GM19467 (cell line): ENCODE results near the gene UBAC2.

Experiments
- ATAC-seq: cut with Tn5 transposase; IDR thresholded peaks from one replicate; pipeline ENCODE4 v1.9.1; 2021; ENCODE audit warnings: mild to moderate bottlenecking, moderate library complexity; ENCODE audit not compliant: unreplicated experiment

UBAC2 gene

DNA sequence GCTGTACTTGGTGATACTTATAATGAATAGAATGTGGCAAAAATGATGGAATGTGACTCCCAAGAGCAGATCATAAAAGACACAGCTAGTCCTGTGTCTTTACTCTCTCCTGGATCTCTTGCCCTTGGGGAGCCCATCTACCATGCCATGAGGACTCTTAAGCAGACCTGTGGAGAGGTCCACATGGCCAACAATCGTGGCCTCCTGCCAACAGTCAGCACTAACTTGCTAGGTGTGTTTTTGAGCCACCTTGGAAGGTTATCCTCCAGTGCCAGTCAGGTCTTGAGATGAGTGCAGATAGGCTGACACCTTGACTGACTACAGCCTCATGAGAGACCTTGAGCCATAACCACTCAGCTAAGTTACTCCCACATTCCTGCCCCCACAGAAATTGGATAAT is 128.8 kb downstream of the UBAC2 start:
- ATAC-seq, result no peak

DNA sequence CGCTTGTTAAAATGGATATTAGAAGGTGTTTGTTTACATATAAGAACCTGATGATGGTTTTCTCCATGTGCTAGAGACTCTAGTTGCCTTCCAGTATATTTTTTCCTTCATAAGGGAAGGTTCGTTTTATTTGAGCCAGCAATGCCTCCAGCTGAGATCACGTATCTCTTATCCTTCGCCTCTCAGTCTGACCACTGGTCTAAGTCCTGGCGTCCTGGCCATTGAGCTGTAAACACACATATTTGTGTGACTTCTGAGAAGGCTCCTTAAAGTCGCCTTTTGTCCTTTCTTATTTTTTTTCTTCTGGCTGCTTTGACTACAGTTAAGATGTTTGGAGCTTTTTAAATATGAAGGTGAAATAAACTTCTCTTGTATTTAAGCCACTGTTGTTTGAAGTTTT is 130.3 kb downstream of the UBAC2 start:
- ATAC-seq, result no peak

DNA sequence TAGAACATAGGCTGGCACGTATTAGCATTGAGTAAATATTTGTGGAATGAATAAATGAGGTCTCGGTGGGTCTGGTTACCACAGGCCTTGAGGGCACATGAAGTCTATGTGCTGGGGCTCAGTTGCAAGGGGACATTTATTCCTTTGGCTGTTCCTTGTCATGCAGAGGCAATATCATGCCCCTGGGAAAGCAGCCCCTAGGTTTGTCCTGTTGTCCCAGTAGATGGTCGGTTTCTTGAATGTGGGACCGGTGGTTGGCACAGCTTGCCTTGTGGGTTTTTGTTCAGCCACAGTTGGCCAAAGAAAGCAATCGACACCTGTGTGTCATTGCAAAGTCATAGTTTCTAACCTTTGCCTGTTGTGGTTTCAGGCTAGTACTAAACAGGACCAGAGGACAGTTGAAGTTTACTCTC is 131.2 kb downstream of the UBAC2 start:
- peak; percentile 74 for ATAC-seq

DNA sequence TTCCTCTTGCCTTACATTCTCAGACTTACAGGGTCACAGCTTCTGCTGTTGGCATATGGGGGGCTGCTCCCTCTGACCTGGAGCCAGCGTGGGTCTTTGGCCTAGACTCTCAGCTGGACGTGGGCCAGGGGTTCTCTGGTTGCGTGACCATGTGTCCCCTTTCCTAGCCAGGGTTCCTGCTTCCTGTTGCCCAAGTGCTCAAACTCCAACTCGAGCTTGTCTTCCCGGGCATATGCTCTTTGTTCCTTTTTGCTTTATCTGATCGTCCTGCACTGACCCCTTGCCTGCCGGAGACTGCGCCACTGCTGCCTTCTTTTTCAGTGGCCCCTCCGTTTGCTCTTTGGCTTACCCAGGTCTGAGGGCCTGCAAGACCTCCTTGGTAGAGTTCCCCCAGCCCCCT is 131.8 kb downstream of the UBAC2 start:
- ATAC-seq, result no peak

DNA sequence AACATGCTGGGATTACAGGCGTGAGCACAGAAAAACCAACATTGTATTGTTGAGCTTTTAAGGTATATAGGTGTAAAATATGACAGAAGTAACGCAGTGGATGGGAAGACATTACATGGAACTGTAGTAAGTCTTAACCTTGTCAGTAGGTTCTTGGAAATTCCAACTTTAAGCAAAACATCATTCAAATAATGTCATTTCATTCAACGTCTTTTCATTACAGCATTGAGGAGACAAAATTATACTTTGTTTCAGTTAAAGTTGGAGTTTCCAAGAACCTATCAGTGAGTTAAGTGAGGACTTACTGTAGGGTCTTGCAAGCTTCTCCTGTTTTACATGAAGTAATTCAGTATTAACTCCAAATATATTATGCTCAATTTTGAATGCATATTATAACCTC is 133.6 kb downstream of the UBAC2 start:
- no peak for ATAC-seq

DNA sequence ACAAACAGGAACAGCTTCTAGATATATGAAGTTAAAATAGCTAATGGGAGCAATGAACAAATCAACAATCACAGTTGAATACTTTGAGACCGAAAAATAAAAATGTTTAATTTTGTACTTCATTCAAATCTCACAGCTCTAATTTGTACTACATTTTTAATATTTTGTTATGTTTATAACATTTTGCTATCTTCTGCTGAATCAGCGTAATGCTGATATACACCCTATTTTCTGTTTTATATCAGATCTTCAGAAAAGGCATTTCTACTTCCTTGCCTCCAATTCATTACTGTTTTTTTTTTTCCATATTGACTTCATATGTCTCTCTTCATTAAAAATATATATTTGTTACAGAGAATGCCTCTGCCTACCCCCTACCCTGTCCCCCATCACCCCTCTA is 134.4 kb downstream of the UBAC2 start:
- no peak for ATAC-seq

DNA sequence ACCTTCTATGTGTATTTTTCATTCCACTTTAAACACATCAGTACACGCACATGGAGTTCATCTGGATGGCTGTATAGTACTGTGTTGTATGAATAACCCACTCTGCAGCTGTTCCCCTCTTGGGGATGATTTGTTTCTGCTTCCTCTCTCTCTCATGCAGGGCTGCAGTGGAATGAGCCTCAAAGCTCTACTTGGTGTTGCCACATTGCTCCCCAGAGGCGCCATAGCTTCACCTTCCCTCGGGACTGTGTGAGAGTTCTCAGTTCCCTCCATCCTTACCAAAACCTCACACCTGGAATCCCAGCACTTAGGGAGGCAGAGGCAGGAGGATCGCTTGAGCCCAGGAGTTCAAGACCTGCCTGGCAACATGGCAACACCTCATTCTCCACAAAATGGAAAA is 134.9 kb downstream of the UBAC2 start:
- ATAC-seq, result peak; percentile 71

DNA sequence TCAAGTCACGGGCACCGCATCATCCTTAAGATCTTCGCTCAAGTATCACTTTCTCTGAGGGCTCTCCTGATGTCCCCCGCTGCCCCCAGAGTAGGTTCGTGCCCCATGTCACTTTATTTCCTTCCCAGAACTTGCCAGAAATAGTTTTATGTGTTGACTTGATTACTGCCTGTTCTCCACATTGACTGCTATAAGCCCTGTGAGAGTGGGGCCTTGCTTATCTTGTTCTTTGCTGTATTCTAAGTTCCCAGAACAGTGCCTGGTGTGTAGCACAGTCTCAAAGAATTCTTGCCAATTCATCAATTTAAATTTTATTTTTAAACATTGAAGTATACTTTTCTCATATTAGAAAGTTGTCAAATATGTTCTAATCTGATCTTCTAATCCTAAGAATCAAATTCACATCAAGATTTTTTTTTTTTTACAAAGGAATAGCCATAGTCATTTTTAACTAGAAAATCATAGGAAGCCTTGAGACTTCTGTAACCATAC is 138.6 kb downstream of the UBAC2 start:
- no peak for ATAC-seq

DNA sequence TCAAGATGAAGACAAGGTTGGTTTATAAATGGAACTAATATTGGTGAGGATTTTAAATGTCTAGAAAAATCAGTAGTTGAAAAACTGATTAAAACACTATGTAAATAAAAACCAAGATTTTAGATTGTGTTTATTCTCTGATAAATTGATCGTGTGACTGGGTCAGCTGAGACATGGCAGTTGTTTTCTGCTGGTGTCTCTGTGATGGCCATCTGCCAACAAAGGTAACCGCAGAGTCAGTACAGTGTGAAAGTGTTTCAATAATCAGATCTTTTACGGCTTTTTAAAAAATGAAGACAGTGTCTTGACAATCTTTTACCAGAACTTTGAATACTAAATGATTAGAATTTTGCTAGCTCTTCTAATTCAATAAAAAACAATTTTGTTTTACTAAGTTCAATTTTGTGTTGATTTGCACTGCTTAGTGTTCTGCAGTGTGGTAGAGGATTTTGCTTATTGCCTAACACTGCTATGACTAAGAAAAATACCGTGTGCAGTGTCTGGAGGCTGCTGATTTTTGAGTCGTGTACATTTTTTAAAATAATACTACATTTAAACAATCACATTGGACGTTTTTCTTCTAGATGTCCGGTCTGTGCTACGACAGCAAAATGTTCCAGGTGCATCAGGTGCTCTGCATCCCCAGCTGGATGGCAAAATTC is 139.2 kb downstream of the UBAC2 start:
- no peak for ATAC-seq

DNA sequence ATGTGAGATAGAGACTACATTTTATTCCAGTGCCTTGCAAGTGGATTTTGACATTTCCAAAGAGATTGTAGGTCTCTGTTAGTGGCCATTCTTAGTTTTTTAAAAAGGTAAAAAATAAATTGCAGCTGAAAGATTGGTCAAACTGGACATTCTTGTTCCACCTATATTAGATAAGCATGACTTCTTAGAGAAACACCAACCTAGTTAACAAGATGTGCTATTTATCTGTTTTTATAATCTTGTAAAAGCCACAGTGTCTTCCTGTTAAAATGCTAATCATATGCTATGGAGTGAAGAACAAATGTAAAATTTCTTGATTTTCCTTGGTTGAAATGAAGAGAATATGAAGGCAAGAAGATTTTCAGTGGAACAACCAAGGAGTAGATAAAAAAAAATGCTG is 140.0 kb downstream of the UBAC2 start:
- ATAC-seq, result no peak

DNA sequence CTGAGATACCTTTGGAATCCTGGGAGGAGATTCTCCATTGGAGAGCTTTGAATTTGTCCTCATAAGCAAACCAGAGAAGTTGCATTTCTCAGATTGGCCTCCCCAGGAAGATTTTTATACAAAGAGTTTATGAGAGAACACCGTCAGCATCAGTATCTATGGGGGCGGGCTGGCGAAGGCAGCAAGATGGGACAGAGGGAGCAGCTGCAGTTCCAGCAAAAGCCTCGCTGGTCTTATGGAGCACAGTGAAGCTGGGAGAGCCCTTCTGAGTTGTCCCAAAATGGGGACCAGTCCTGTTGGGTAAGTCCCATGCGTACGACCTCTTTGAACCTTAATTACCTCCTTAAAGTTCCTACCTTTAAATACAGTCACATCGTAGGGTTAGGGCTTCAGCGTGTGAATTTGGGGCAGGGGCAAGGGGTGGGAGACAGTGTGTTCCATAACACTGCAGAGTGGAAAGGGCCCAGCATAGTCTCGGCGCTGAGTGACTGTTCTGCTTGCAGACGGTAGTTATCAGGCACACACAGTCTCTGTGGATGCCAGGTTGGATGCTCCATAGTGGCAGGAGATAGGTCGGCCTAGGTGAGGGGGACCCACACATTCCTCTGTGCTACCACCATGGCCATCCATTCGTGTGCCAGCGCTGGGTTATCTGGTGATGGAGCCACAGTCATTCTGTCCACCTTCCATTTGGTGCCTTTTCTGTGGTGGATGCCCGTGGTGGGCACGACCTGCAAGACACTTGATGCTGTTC is 141.5 kb downstream of the UBAC2 start:
- ATAC-seq, result no peak

DNA sequence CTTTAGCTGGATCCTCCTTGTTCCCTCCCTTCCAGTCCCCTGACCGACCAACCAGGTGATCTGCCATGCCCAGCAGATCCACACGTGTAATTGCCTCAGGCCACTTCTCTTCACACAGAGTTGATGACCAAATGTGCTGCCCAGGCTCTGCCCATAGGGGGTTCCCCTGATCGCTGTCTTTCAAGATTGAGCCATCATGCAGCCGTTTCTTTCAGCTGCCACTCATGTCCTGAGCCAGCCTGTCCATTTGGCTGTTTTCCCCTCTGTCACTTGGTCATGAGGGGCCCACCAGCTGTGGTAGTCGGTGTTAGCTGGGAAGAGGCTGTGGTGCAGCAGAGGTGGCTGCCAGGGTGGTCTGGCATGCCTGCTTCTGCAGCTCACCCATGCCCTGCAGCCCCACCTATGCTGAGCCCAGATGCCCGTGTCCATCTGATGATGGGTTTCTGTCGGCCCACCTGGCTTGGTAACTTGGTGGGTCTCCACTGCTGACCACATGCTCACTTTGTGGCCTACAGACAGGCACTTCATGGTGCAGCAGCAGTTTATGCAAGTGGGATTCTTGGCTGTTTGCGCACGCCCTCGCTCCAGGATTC is 142.2 kb downstream of the UBAC2 start:
- no peak for ATAC-seq

DNA sequence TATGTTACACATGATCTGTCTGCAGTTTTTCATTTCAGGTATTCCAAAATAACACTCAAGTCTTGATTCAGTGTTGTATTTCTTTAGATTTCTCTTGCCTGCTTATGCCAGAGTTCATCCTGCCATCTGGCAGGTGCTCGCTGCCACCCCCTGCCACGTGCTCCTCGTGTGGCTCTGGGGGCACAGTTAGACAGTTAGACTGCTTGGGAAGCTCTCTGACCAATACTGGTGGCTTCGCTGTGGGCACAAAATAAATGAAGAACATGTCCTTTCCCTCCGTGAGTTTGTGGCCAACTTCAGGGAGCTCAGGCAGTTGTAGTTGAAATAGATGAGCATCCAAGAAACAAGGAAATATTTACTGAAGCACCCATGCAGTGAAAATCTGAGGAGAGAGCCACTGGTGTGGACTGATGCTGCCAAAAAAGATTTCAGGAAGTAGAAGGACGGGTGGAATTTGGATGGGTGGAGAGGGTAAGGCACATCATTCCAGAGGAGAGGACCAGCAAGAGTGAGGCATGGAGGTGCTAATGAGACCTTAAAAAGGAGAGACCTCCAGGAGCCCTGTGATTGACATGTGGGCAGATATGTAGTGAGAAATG is 144.1 kb downstream of the UBAC2 start:
- ATAC-seq, result no peak

DNA sequence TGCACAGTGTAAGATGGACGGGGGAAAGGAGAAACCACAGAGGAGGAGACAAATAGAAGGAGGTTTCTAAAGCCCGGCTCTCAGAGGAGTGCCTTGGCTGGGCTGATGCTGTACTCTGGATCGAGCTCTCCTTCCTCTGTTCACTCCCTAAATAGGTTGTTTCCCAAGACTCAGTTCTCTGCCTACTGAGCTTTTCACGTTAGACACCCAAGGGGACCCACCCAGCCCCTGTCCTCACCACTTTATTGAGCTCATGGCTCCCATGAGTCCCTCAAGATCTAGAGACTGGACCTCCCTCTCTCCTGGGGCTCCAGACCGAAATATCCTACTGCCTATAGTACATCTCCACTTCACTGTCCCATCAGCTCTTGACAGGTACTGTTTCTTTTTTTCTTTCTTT is 144.7 kb downstream of the UBAC2 start:
- no peak for ATAC-seq

DNA sequence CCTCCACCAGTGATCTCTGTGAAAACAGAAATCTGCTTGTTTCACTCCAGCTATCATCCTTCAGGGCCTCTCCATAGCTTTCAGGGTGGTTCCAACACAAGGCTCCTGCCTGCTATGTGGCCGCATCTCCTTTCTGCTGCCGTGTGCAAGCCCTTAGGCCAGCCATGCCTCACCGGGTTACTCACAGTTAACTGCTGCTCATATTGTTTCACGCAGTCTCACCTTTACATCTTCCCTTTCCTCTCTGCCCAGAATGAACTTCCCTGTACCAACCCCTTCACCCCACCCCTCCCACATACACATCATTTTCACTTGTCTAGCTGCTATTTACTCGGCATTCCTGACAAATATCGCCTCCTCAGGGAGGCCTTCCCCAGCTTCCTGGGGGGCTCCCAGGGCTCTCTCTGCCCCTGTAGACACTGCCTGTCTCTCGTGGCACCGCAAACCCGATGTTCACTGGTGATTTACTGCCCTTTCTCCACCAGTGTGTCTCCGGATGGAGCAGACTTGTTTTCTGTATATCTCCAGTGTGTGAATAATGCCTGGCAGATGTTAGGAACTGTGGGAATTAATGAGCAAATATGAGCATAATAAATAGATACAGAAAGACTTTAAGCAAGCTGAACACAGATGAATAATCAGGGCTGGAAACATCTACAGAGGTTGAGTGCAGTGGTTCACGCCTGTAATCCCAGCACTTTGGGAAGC is 145.8 kb downstream of the UBAC2 start:
- ATAC-seq, result no peak

DNA sequence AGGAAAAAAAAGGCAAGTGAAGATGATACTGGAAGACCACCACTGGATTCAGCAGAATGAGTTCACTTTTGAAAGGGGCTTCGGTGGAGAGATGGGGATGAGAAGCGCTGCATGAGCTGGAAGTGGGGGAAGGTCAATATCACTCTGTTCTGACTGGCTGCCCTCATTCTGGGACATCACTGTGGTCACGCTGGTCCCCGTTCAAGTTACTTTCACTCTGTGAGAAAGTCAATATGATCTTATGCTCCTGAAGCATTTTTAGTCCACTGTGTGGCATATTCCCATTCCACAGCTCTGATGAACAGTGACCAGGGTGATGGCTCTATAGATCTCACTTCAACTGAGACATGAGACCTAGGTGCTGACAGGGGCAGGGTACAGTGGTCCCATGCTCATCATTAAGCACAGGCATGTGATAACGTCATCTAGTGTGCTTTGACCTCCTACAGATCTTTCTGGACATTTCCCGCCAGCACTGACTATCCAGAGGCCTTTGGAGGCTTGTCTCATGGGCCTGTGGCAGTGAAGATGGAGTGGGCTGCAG is 146.8 kb downstream of the UBAC2 start:
- ATAC-seq, result peak; percentile 4

DNA sequence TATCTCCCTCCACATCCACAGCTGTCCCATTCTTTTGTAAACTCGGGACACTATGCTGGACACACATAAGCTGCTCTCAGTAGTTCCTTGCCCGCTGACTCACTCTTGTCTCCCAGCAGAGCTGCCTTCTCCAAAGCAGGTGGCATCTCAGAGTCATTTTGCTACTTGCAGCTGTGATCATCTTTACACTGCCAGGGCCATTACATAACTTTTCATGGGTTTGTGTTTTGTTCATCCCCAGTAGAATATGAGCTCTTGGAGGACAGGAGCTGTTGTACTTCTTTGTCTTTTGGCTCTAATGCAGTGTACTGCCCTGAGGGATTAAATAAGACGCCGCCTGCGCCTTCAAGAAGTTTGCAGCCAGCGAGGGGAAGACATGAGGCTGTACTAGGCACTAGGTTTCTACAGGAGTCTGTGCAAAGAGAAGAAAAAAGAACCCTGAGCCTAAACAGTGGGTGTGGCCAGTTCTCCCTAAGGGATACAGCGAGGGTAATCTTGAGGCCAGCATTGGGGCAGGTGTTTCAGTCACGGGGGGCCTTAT is 147.3 kb downstream of the UBAC2 start:
- ATAC-seq, result peak; percentile 54

DNA sequence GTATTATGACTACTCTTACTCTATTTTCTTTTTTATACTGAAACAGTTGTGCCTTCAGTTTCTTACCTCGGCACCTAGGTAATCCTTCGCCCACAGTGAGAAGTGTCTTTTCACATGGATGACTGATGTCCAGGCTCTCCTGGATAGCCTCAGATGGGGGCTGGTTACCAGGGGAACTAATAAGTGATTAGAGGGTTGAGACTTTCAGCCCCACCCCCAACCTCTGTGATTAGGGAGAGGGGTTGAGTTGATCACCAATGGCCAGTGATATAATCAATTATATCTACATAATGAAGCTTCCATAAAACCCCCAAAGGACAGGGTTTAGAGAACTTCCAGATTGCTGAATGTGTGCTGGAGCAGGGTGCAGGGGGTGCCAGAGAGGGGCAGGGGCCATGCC is 149.5 kb downstream of the UBAC2 start:
- no peak for ATAC-seq

DNA sequence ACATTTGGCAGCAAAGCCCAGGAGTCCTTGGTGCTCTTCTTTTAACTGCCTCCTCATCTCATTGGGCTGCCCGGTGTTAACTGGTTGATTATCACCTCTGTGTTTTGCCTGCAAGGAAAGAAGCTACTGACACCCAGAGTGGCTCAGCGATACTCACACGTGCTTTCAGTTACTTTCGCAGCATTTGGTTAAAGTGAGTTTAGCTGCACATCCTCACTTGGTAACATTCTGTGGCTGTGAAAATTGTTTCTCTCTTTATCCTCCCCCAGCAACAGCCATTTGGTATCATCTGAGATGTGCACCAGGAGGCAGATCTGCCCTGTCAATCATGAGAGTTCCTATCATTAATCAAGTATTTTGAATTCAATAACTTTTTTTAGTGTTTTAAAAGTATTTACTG is 151.1 kb downstream of the UBAC2 start:
- no peak for ATAC-seq
